A549 treated with Mapracorat at 1 μM for 4 hours (cell line): ENCODE measurements around the gene MUC2. TPM values are rescaled to one million over a fixed set of nuclear protein-coding genes. Genes with fewer than 3 reads are reported as not detected.

Source experiments
- total RNA-seq: library from RNA; stranded (reverse); fragments of 200-300 nt; extraction: Qiagen RNA extraction; gene quantifications from 5 replicates; pipeline ENCODE4 v1.2.3, GENCODE V29; 2022

The MUC2 gene
- 0.06 to 0.23 TPM (median 0.11 TPM) in 5 replicates for total RNA-seq

GRCh38 chr11:1074244-1075221 is at the start of gene MUC2:
TSS of gene MUC2 (plus strand) at chr11:1074874.

GRCh38 chr11:1036303-1036923 is 38.3 kb upstream of the MUC2 start, which contains the start of gene MUC6:
TSS of gene MUC6 (minus strand) at chr11:1036718. CDS start at chr11:1036655, 63 bp downstream.

Other genes starting within 250 kb of the MUC2 start
- 4.0 to 6.3 TPM (median 5.2 TPM) in 5 replicates for gene CRACR2B, start 247.0 kb upstream of the MUC2 start, total RNA-seq
- gene CD151, start 241.9 kb upstream of the MUC2 start, total RNA-seq, result 806 to 852 TPM (median 825 TPM) in 5 replicates
- gene POLR2L, start 232.3 kb upstream of the MUC2 start, total RNA-seq, result 607 to 738 TPM (median 630 TPM) in 5 replicates
- 128 to 207 TPM (median 190 TPM) in 5 replicates for gene TSPAN4, start 232.0 kb upstream of the MUC2 start, total RNA-seq
- 71.0 to 76.7 TPM (median 73.6 TPM) in 5 replicates for gene CHID1, start 164.1 kb upstream of the MUC2 start, total RNA-seq
- 32.5 to 39.1 TPM (median 37.7 TPM) in 5 replicates for gene AP2A2, start 149.0 kb upstream of the MUC2 start, total RNA-seq
- gene MUC6, start 38.2 kb upstream of the MUC2 start, total RNA-seq, result 0.01 to 0.02 TPM in 2 of 5 replicates, not detected in the others
- 1.1 to 2.7 TPM (median 1.8 TPM) in 5 replicates for gene MUC5AC, start 83.1 kb downstream of the MUC2 start, total RNA-seq
- 1.5 to 4.9 TPM (median 2.8 TPM) in 5 replicates for gene MUC5B, start 148.2 kb downstream of the MUC2 start, total RNA-seq
- gene TOLLIP, start 234.8 kb downstream of the MUC2 start, total RNA-seq, result 38.3 to 56.9 TPM (median 53.5 TPM) in 5 replicates